IMR-90 (cell line): ENCODE results near the gene SCTR. TPM values are rescaled to one million over a fixed set of nuclear protein-coding genes. Genes with fewer than 3 reads are reported as not detected.
A peak's percentile ranks its signal among the peaks of the same experiment; 100 is the strongest.

Experiments used
- ATAC-seq: fragments of 200-7000 bp; cut with Tn5 transposase; 2 replicates; pipeline ENCODE4 v1.9.1; 2020; ENCODE audit warnings: low read depth, mild to moderate bottlenecking, moderate library complexity
- BruUV-seq: library from RNA; stranded (reverse); fragments of 400-500 nt; replicated peaks from 2 replicates; lab custom pipeline; 2021; lab: Mats Ljungman, UMichigan
- CTCF ChIA-PET: fragments of 300-600 bp; formaldehyde crosslinking; extraction: SDS; loops from one replicate; lab custom pipeline; 2021; ENCODE audit warnings: antibody characterized with exemption; lab: Yijun Ruan, JAX
- POLR2A ChIA-PET: fragments of 300-600 bp; sonication (Branson Sonifier 250); formaldehyde crosslinking; loops from one replicate; lab custom pipeline; 2022; ENCODE audit warnings: antibody characterized with exemption; ENCODE audit not compliant: unreplicated experiment; lab: Charles Lee
- DNase-seq: peaks from one replicate; pipeline ENCODE4 v3.0.0; 2013
- H2AFZ ChIP-seq: replicated peaks from 2 replicates; pipeline ENCODE3; 2013; ENCODE audit warnings: low read length, mild to moderate bottlenecking; ENCODE audit not compliant: poor library complexity
- H2AK5ac ChIP-seq: 2 replicates; pipeline ENCODE4 v1.6.1; 2013; ENCODE audit warnings: low read depth, low read length, inconsistent platforms
- H2AK9ac ChIP-seq: replicated peaks from 2 replicates; pipeline ENCODE3; 2013; ENCODE audit warnings: mild to moderate bottlenecking, low read depth, low read length, moderate library complexity; ENCODE audit not compliant: poor library complexity
- H2BK120ac ChIP-seq: 2 replicates; pipeline ENCODE4 v1.6.1; 2013; ENCODE audit warnings: low read depth, low read length, inconsistent platforms
- H2BK15ac ChIP-seq: 3 replicates; pipeline ENCODE4 v1.6.1; 2013; ENCODE audit warnings: low read depth, low read length, inconsistent platforms
- H2BK20ac ChIP-seq: 2 replicates; pipeline ENCODE4 v1.6.1; 2013; ENCODE audit warnings: low read depth, mild to moderate bottlenecking, inconsistent platforms, low read length, moderate library complexity
- H2BK5ac ChIP-seq: 2 replicates; pipeline ENCODE4 v1.6.1; 2013; ENCODE audit warnings: mild to moderate bottlenecking, low read depth, low read length, inconsistent platforms; ENCODE audit not compliant: poor library complexity, severe bottlenecking
- H3K14ac ChIP-seq: replicated peaks from 2 replicates; pipeline ENCODE4 v1.6.1; 2013; ENCODE audit warnings: low read depth, low read length, inconsistent platforms
- H3K18ac ChIP-seq: 2 replicates; pipeline ENCODE4 v1.6.1; 2013; ENCODE audit warnings: low read depth, low read length, control low read depth
- H3K23ac ChIP-seq: 2 replicates; pipeline ENCODE4 v1.6.1; 2013; ENCODE audit warnings: low read depth, low read length, inconsistent platforms
- H3K27ac ChIP-seq: 2 replicates; pipeline ENCODE4 v1.5.1; 2013; ENCODE audit warnings: mild to moderate bottlenecking, control low read depth, low read length; ENCODE audit not compliant: insufficient read depth
- H3K27me3 ChIP-seq: 2 replicates; pipeline ENCODE4 v1.6.1; 2013; ENCODE audit warnings: low read length; ENCODE audit not compliant: control insufficient read depth, insufficient read depth
- H3K36me3 ChIP-seq: 2 replicates; pipeline ENCODE4 v1.6.1; 2013; ENCODE audit warnings: low read length, mixed read lengths; ENCODE audit not compliant: control insufficient read depth, insufficient read depth
- H3K4ac ChIP-seq: 2 replicates; pipeline ENCODE4 v1.6.1; 2013; ENCODE audit warnings: low read depth, low read length, inconsistent platforms
- H3K4me1 ChIP-seq: 2 replicates; pipeline ENCODE4 v1.6.1; 2013; ENCODE audit warnings: low read length, mixed read lengths; ENCODE audit not compliant: control insufficient read depth, insufficient read depth
- H3K4me2 ChIP-seq: 2 replicates; pipeline ENCODE4 v1.6.1; 2013; ENCODE audit warnings: low read depth, mild to moderate bottlenecking, control low read depth, low read length, moderate library complexity
- H3K4me3 ChIP-seq: 2 replicates; pipeline ENCODE4 v1.5.1; 2013; ENCODE audit warnings: low read depth, mild to moderate bottlenecking, control low read depth, low read length, moderate library complexity; ENCODE audit not compliant: insufficient read depth
- H3K56ac ChIP-seq: 2 replicates; pipeline ENCODE4 v1.6.1; 2013; ENCODE audit warnings: low read length, inconsistent platforms; ENCODE audit not compliant: insufficient read depth; ENCODE audit errors: extremely low read depth
- H3K79me1 ChIP-seq, 2 experiments: 2 replicates each; pipeline ENCODE4 v1.6.1; 2013; ENCODE audit warnings: low read length in 2 of 2, inconsistent platforms in 1 of 2, low read depth in 1 of 2
- H3K9ac ChIP-seq: 2 replicates; pipeline ENCODE4 v1.6.1; 2013; ENCODE audit warnings: low read depth, low read length, control low read depth
- H3K9me1 ChIP-seq: 2 replicates; pipeline ENCODE4 v1.6.1; 2013; ENCODE audit warnings: low read length, inconsistent platforms; ENCODE audit not compliant: insufficient read depth
- H3K9me3 ChIP-seq: 2 replicates; pipeline ENCODE4 v1.6.1; 2013; ENCODE audit warnings: low read length; ENCODE audit not compliant: control insufficient read depth, insufficient read depth
- H4K20me1 ChIP-seq: 2 replicates; pipeline ENCODE4 v1.6.1; 2013; ENCODE audit warnings: low read length, inconsistent platforms; ENCODE audit not compliant: insufficient read depth
- H4K5ac ChIP-seq: 2 replicates; pipeline ENCODE4 v1.6.1; 2013; ENCODE audit warnings: mild to moderate bottlenecking, low read depth, low read length, control low read depth
- H4K8ac ChIP-seq, 2 experiments: 2 replicates each; pipeline ENCODE4 v1.6.1; 2013; ENCODE audit warnings: low read depth in 2 of 2, low read length in 2 of 2, control low read depth in 1 of 2, inconsistent platforms in 1 of 2
- H4K91ac ChIP-seq: 2 replicates; pipeline ENCODE4 v1.6.1; 2013; ENCODE audit warnings: low read depth, low read length, inconsistent platforms; ENCODE audit not compliant: insufficient read depth
- BHLHE40 ChIP-seq: fragments of 150-350 bp; IDR thresholded peaks from 2 replicates; pipeline ENCODE4 v1.6.1; 2016; ENCODE audit warnings: mild to moderate bottlenecking, low read depth, low read length
- CTCF ChIP-seq: conservative IDR thresholded peaks from 2 replicates; pipeline ENCODE4 v1.5.1; 2012; ENCODE audit warnings: mild to moderate bottlenecking, low read depth, low read length, improper control_type of control experiment
- ELK1 ChIP-seq: fragments of 150-350 bp; IDR thresholded peaks from 2 replicates; pipeline ENCODE4 v1.6.1; 2016; ENCODE audit warnings: low read depth, mild to moderate bottlenecking, low read length, moderate library complexity, borderline replicate concordance
- FOS ChIP-seq: fragments of 150-350 bp; IDR thresholded peaks from 2 replicates; pipeline ENCODE4 v1.6.1; 2016; ENCODE audit warnings: low read depth, low read length
- MAFK ChIP-seq: IDR thresholded peaks from 2 replicates; pipeline ENCODE4 v1.6.1; 2012; ENCODE audit warnings: low read depth, low read length, improper control_type of control experiment
- MAZ ChIP-seq: IDR thresholded peaks from 2 replicates; pipeline ENCODE4 v1.6.1; 2012; ENCODE audit warnings: low read depth, mild to moderate bottlenecking, low read length, improper control_type of control experiment, moderate library complexity, borderline replicate concordance
- MXI1 ChIP-seq: IDR thresholded peaks from 2 replicates; pipeline ENCODE4 v1.6.1; 2012; ENCODE audit warnings: low read depth, mild to moderate bottlenecking, low read length, moderate library complexity, borderline replicate concordance
- NFE2L2 ChIP-seq: fragments of 150-350 bp; IDR thresholded peaks from 2 replicates; pipeline ENCODE4 v1.6.1; 2016; ENCODE audit warnings: low read depth, mild to moderate bottlenecking, low read length
- POLR2A ChIP-seq: IDR thresholded peaks from 2 replicates; pipeline ENCODE4 v1.6.1; 2012; ENCODE audit warnings: mild to moderate bottlenecking, low read depth, low read length
- RAD21 ChIP-seq: IDR thresholded peaks from 2 replicates; pipeline ENCODE4 v1.6.1; 2012; ENCODE audit warnings: low read length, improper control_type of control experiment
- RCOR1 ChIP-seq: IDR thresholded peaks from 2 replicates; pipeline ENCODE4 v1.6.1; 2012; ENCODE audit warnings: mild to moderate bottlenecking, low read length, improper control_type of control experiment; ENCODE audit not compliant: insufficient replicate concordance
- RFX5 ChIP-seq: IDR thresholded peaks from 2 replicates; pipeline ENCODE4 v1.8.0; 2012; ENCODE audit warnings: low read depth, mild to moderate bottlenecking, low read length, moderate library complexity
- SMC3 ChIP-seq: fragments of 150-350 bp; IDR thresholded peaks from 2 replicates; pipeline ENCODE4 v1.6.1; 2016; ENCODE audit warnings: low read depth, mild to moderate bottlenecking, antibody characterized with exemption, low read length, moderate library complexity
- USF2 ChIP-seq: fragments of 150-350 bp; IDR thresholded peaks from 2 replicates; pipeline ENCODE4 v1.6.1; 2017; ENCODE audit warnings: mild to moderate bottlenecking, antibody characterized with exemption, low read length, low read depth
- WGBS, 2 experiments: methylation state at CpG; one replicate each; pipeline versions ENCODE4 v1.1.5 to v1.1.7; 2013; ENCODE audit warnings: missing lambda C conversion rate in 2 of 2; ENCODE audit not compliant: insufficient read length in 1 of 2; ENCODE audit errors: extremely low coverage in 2 of 2; 5-methylcytosine and 5-hydroxymethylcytosine counted together
- dilution Hi-C: fragments of 300-500 bp; cut with HindIII; formaldehyde crosslinking; loops from one replicate; pipeline ENCODE4 v1.14.3; 2018; ENCODE audit warnings: low sequenced_read_pairs; ENCODE audit not compliant: unreplicated experiment
- in situ Hi-C: fragments of 300-500 bp; cut with MboI; formaldehyde crosslinking; loops from 3 replicates; pipeline ENCODE4 v1.14.3; 2019; ENCODE audit warnings: low sequenced_read_pairs, inconsistent platforms, mixed read lengths
- intact Hi-C: fragments of 100-400 bp; cut with micrococcal nuclease; formaldehyde crosslinking; loops from 2 replicates; pipeline ENCODE4 v1.10.0; 2022
- polyA plus RNA-seq, 3 experiments: library from polyadenylated mRNA; depleted of rRNA; stranded (reverse); fragments of >200 nt; gene quantifications; 2 replicates each; pipeline ENCODE4 v1.2.3, GENCODE V29; 2012; ENCODE audit warnings: low replicate concordance in 1 of 3
- total RNA-seq: library from RNA; depleted of rRNA; stranded (reverse); fragments of >200 nt; gene quantifications from 2 replicates; pipeline ENCODE4 v1.2.3, GENCODE V29; 2012

Gene SCTR
- total and polyA plus RNA-seq, 2 of the 4 experiments (the other 2 are of a cell fraction), result not detected

GRCh38 chr2:119490106-119490505, 34.2 kb downstream of the SCTR start:
- Histone ChIP-seq H3K18ac (no peak overlapping the region), H3K56ac (no peak overlapping the region), H2BK120ac (no peak overlapping the region), H2AK9ac (no peak overlapping the region), H3K4me1 (peaks cover 4% of the 10 kb centered on the region), H2AK5ac (no peak overlapping the region), H3K4me2 (no peak overlapping the region), H3K36me3 (no peaks in the 10 kb centered on the region), H4K8ac (no peak overlapping the region), H3K14ac (no peak overlapping the region), H3K9me1 (no peaks in the 10 kb centered on the region; the same call in 1 of the 2 replicates), H2BK20ac (no peak overlapping the region), H3K4ac (no peak overlapping the region), H3K27ac (no peak overlapping the region), H4K5ac (no peak overlapping the region), H2BK15ac (no peak overlapping the region), H3K9me3 (no peaks in the 10 kb centered on the region), H3K79me1 (no peaks in the 10 kb centered on the region), H2BK5ac (no peak overlapping the region), H4K20me1 (no peaks in the 10 kb centered on the region), H3K9ac (no peak overlapping the region), H3K27me3 (peaks cover 13% of the 10 kb centered on the region), H3K4me3 (no peak overlapping the region), H4K91ac (no peak overlapping the region), H2AFZ (peak overlapping the region; percentile 17), H3K23ac (no peak overlapping the region)
- ChIA-PET CTCF (no interaction called here), POLR2A (no interaction called here)
- in situ Hi-C loops (no loop called here), intact Hi-C loops (no loop called here), dilution Hi-C loops (no loop called here)
- DNase-seq, result no peak
- 63% methylated on average over 5 of the region's 8 CpGs; no CpG with 5 or more reads in 1 of the 2 experiments for WGBS, 2 experiments
- no TSS peak for BruUV-seq
- TF ChIP-seq SMC3 (no peak), RAD21 (no peak), BHLHE40 (no peak), POLR2A (no peak), RCOR1 (no peak), MXI1 (no peak), USF2 (no peak), NFE2L2 (no peak), ELK1 (no peak), MAZ (no peak), CTCF (no peak), MAFK (no peak), FOS (no peak), RFX5 (no peak)
- no peak for ATAC-seq
